HG02642 (cell line): ENCODE measurements around the gene APMAP.
"Not testable (repeated sequence)": the region's sequence is repeated elsewhere in the genome, so short reads cannot be mapped to it uniquely, and the experiment has no call there.

ENCODE experiments used
- ATAC-seq: cut with Tn5 transposase; IDR thresholded peaks from one replicate; pipeline ENCODE4 v1.9.1; 2021; ENCODE audit warnings: mild to moderate bottlenecking; ENCODE audit not compliant: unreplicated experiment, poor library complexity

The APMAP gene

DNA sequence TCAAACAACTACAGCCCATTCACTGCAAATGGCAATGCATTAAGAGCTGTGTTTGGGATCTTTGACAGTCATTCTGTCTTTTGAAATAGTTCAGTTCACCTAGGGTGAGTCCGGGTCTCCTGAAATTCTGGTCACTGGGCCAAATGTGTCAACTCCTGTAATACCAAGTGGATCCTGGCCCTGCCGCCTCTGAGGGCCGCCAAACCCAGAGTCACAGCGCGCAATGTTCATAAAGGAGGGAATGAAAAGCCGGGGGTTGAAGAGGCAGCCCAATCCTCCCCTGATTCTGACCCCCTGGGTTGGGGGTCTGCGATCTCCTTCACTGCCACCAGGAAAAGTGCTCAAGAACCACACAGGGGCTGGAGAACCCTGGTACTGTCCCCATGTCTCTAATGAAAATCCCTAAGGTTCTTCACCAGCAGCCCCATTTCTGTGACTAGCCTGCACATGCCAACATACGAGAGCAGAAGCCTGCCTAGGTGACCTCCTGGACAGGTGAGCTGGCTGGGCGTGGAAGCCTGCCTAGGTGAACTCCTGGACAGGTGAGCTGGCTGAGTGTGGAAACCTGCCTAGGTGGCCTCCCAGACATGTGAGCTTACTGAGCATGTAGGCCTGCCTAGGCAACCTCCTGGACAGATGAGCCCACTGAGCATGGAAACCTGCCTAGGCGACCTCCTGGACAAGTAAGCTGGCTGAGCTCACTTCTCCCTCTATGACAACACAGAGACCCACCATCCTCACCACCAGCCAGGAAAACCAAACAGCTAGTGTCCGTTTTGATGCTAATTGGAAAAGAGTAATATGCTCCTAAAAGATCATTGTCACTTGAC, 16.1 kb upstream of the APMAP start:
- ATAC-seq: no peak

DNA sequence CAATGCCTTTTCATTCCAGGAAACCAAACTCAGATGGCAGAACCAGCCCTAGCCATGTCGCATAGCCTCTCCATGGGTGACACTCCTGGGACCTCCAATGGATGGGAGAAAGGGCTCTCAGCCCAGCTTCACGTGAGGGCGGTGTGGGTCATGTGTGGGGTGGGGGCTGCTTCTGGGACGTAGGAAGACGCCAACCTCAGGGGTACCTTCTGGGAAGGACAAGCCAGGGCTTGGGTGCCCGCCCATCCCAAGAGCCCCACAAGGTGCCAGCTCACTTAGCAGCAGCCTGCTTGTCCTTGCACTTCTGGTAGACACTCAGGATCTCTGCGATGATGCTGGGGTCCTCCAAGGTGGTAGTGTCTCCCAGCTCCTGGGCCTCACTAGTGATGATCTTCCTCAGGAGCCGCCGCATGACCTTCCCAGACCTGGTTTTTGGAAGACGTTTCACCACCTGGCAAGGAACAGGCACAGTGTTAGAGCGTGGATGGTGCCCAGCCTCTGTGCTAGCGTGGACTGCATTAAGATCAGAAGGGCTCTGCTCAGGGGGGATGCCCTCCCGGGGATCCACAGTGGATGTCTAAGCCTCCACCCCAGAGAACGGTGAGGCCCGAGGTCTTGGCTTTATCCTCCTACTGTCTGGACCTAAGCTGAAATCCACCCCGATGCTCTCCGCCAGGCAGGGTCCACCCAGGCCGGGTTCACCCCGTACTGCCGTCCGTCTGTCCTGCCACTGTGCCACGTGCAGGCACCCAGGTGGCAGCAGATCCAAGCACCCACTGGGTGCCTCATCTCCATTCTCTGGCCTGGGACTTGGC, 15.1 kb upstream of the APMAP start:
- no peak for ATAC-seq

DNA sequence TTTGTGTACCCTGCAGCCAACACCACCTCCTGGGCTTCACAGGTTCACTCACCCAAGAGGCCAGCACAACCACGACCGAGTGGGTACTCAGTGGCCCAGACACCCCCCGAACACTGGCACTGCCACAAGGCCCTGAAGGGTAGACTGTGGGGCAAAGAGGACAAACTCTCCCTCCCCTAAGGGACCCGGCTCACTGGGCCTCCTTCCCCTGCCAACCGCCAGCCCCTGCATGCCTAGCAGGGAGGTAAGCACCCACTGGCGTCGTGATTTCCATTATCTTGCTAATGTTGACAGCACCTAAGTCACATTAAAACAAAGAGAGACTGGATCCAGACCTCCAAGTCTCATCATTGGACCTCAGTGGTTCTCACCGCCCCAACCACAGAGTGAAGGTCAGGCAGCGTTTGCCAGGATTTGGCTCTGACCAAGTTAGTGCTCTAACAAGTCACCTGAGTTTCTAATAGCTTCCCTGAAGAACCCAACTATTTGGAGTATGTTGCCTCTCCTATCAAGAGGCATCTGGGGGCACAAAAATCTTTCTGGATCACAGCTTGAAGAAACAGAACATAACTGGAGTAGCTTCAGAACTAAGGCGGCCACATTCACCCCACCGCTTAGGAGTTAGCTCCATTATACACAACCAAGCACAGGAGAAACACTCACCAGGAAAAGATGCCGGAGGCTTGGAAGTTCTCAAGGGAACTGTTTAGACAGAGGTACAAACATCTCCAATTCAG, 14.0 kb upstream of the APMAP start:
- ATAC-seq: no peak

DNA sequence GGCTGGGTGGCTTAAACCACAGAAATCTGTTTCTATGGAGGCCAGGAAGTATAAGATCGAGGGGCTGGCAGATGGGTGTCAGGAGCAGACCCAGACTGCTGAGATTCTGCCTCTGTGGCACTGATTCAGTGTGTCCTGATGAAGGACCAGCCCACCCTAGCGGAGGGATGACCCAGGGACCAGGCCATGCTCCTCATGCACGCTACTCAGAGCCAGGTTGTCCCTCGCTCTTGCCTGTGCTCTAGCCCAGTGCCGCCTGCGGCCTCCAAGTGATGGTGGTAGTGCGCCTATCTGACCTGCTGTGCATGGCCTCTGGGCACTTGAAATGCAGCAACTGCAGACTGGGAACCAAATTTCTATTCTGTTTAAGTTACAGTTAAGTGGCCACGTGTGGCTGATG, 13.1 kb upstream of the APMAP start:
- ATAC-seq: no peak

DNA sequence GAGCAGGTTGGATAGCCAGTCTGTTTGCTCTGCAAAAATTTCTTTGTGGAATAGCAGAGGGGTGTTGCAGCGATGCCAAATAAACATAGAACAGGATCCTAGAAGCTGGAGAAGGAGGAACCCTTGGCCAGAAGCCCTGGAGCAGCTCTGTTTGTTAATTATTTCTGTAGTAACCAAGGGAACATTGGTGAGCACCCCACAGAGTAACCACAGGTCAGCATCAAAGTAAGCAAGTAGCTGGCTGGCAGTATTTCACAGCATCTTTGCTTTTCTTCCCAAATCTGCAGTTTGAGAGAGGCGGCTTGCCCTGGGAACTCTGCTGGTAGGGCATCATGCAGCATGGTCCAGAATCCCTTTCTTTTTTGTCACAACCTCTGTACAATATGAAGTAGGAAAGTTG, 12.7 kb upstream of the APMAP start:
- ATAC-seq: no peak

DNA sequence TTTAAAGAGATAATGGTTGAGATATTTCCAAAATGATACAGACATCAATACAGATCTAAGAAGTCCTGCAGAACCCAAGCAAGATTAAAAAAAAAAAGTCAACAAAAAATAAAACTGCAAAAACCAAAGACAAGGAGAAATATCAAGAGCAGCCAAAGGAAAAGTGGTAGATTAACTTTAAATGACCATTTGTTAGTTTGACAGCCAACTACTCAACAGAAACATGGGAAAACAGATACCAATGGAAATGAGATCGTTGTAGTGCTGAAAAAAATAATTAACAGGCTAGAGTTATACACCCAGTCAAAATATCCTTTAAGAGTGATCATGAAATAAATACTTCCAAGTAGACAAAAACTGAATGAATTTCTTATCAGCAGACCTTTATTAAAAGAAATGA, 10.5 kb upstream of the APMAP start:
- ATAC-seq: no peak

DNA sequence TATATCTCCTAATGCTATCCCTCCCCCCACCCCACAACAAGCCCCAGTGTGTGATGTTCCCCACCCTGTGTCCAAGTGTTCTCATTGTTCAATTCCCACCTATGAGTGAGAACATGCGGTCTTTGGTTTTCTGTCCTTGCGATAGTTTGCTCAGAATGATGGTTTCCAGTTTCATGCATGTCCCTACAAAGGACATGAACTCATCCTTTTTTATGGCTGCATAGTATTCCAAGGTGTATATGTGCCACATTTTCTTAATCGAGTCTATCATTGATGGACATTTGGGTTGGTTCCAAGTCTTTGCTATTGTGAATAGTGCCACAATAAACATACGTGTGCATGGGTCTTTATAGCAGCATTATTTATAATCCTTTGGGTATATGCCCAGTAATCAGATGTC, 8.8 kb upstream of the APMAP start:
- not testable (repeated sequence) for ATAC-seq

DNA sequence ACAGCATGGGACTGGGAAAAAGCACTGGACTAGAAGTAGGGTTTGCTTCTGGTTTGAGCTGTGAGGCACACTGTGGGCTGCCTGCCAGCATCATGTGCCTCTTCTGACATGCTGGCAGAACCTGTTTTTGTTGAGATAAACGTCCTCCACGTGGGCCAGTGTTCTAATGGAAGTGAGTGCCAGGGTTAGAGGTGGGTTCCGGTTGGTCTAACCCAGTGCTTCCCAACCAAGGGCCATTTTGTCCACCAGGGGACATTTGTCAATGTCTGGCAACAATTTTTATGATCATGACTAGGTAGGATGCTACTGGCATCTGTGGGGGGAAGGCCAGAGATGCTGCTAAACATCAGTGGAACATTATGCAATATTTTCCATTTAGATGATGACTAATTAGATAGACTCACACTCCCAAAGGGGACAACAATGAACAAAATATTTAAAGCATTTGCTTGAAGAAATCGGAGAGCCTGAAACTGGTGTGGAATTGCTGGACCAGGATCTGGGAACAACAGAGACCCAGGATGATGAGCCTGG, 7.8 kb upstream of the APMAP start:
- ATAC-seq: no peak

DNA sequence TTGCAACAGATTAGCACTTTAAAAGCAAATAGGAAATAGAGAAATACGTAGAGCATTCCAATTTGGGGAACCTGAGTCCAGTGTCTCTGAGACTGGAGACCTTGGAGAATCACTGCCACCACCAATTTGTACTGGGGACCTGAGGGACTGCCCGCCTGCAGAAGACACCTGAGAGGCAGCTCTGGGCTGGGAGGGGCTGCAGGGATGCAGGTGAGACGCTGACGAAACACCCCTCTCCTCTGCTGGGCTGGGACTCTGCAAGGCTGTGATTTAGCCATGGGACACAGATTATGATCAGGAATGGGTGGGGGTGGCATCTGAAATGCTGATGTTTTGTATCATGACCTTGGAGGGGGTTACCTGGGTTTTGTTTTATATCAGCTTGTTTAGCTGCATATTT, 7.0 kb upstream of the APMAP start:
- no peak for ATAC-seq

DNA sequence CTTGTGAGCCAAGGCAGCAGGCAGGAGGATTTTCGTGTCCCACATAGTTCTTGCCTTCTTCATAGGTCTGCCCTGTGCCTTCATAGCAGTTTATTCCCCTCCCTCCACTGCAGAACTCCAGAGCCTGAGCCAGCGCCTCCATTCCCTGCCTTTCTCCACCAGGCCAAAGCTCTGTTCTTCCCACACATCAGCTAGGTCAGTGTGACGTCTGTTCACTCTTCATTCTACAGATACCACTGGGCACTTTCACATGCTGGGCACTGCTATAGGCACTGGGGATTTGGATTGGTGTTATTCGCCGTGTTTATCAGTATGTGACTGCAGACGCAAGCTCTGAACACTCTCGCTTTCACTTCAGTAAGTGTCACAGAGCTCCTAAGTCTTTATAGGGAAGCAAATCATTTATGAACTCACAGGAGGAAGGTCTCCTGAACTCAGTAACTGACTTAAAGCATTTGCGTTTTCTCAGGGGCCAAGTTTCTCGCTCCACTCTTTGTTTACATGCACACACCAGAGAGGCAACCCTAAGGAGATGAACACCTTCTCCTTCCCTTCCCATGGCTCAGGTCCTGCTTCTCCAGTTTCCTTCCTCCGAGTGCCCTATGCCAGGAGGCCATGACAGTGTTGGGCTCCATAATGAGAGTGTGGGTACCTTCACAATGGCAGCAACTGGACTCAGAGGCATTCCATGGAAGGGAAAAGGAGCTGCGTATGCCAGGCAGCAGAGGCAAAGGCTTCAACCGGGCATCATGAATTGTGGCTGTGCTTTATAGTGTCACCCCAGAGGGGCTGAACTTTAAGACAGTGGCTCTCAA, 6.3 kb upstream of the APMAP start:
- ATAC-seq: no peak

DNA sequence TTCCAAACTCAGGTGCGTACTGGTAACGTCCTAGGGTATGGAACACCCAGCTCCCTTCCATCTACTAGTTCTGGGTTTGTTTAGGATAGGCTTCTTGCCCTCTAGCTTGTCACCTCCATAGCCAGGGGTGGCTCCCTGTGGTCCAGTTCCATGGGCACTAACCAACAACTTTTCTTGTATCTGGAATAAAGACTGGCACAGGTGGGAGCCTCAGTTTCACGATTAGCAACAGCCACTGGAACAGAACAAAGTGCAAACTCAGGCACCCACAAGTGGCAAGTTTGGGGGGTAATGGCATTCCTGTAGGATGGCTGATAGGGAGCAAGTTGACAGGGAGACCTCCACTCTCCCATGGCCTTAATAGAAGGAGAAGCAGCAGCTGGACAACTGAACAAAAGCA, 5.6 kb upstream of the APMAP start:
- ATAC-seq: no peak

DNA sequence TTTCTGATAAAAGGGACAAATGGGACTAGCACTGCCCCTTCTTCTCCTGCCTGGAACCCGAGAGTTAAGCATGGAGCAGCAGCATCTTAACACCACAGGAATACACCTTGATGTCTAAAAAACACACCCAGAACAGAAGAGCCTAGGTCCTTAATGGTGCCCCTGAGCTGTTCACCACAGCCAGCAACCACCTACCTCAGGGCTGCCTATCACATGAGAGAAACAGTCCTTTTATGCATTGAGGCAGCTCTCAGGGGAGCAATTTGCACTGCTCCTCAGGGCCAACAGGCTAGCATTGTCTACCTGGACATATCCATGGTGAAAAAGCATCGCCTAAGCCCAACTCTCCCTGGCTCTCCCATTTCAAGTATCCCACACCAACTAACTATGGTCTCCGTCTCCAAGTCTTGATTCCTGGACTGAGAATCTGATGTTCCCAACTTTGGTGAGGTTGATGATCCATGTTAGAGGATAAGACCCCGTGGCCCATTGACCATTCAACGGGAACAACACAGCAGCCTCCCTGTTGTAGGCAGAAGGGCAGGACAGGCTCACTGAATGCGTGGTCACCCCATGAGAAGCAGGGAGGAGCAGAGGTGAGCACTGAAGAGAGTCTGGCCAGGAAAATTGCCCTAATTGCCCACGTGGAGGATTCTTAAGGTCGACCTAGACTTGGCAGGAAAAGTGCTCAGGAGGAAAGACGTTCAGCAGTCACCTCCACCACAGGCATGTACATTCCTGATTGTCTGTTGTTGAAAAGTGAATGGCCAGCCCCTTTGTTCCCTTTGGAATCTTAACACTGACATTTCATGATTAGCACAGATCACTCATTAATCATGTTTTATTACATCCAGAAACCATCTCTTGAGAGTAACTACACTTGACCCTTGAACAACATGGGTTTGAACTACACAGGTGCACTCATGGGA, 4.2 kb upstream of the APMAP start:
- no peak for ATAC-seq

DNA sequence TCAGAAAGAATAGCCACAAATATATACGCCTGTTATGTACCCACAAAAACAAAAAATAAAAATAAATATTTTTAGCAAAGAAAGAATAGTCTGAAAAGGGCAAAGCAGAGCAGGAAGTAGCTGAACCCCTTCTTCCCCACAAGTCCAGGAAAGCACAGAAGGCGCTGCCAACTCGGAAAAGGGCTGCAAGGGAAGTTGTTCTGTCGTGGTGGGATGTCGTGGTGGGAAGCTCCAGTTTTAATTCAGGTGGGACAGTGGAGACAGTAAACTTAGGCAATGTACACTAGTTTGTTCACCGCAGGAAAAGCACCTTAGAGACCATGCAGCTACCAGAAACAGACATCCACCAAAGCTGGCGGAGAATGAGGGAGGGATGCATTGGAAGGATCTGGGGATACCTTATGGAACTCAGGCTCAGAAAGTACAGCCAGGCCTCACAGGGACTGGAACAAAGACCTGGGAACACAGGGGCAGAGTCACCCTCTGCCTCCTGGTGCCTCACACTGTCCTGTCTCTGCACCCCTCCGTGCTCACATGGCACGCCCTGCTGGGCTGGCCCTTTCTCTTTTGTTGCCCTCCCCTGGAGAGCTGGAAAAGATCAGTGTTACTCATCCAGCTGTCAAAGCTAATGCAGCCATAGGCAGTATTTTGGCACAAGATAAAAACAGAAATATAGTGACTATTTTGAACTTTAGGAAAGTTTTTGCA, 3.3 kb upstream of the APMAP start:
- no peak for ATAC-seq

DNA sequence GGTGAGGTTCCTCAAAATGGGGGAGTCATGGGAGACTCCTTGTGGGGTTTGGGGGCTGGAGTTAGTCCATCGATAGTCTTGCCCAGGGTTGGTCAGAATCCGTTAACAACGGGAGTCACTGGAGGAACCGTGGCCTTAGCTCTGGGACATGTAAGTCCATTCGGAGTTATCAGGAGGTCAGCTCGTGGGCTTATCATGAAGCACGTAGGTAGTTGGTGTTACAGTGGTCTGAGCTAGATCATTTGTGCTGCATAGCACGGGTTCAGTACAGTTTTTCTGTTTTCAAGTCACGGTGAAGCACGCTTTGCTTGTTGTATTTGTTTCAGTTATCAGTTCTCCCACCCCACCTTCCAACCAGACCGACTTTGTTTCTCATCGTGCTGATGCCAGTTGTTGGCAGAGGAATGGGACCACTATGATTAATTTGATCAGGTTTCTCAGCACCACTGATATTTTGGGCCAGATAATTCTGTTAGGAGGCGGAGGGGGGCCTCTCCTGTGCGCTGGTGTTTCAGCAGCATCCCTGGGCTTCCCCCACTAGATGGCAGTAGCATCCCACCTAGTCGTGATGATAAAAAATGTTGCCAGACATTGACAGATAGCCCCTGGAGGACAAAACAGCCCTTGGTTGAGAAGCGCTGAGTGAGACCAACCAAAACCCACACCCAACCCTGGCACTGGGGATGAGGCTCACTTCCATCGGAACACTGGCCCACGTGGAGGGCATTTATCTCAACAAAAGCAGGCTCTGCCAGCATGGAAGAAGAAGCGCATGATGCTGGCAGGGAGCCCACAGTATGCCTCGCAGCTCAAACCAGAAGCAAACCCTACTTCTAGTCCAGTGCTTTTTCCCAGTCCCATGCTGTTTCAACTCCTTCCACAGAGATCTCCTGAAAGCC, 2.2 kb upstream of the APMAP start:
- no peak for ATAC-seq

DNA sequence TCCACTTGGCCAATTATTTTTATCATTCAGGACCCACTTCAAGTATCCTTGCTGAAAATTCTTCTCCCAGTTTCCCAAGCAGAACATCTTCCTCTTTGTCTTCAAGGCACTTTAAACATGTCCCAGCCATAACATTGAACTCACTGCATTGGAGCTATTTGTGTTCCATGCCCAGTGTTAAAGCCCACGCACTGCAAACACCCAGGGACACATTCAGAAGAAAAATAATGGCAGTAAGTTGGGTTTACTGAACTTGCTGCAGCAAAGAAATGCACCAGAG, 1.6 kb upstream of the APMAP start:
- ATAC-seq: no peak

DNA sequence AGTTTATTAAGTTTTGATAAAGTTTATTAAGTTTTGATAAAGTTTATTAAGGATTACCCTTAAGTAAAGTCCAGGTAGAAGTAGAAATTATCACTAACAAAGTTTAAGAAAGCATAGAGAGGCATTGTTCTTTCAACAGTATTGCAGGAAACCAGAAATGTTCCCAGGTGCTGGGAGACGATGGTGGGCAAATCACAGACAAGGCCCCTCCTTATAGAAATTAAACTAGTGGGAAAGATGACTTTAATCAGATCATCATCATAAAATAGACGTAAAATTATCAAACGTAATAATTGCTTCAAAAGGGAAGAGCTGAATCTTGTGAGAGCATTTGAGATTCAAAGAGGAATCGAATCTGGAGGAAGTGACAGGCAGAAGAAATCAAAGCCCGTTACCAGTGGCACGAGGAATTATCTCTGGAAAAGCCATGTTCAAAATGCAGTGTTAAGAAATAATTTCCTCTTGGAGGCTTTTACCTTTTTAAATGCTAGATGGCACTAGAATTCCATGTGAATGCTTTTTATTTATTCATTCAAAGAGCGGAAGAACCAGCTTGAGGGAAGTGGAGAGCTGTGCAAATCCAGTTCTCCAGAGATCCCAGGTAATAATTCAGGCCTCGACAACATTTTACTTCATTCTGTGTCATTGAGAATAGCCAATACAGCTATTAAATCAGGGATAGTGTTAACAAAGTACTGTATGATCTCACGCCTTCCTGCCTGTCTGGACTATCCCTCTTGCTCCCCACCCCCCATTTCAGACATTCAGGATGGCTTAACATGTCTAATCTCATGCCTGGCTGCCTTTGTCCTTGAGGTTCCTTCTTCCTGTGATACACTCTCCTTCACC, 1.0 kb upstream of the APMAP start:
- no peak for ATAC-seq
